ENCODE results near the gene SPATA24.
"Not testable (repeated sequence)": the region's sequence is repeated elsewhere in the genome, so short reads cannot be mapped to it uniquely, and the experiment has no call there.

The SPATA24 gene

GRCh38 chr5:139403787-139404483 lies at the start of gene SPATA24:
TSS of gene SPATA24 (minus strand) at chr5:139404089. CDS start at chr5:139404060, 29 bp downstream.
- peak; percentile 86 for DNase-seq

GRCh38 chr5:139451878-139452660 lies 48.2 kb upstream of the SPATA24 start:
- DNase-seq: no peak

GRCh38 chr5:139451176-139451575 lies 47.3 kb upstream of the SPATA24 start:
- no peak for DNase-seq

GRCh38 chr5:139446956-139447779 lies 43.3 kb upstream of the SPATA24 start:
- no peak for DNase-seq

GRCh38 chr5:139445325-139446170 lies 41.7 kb upstream of the SPATA24 start:
- no peak for DNase-seq

- DNase-seq: no peak
Measured at GRCh38 chr5:139443831-139444453, 40.1 kb upstream of the SPATA24 start.

- not testable (repeated sequence) for DNase-seq
Measured at GRCh38 chr5:139440416-139440815, 36.5 kb upstream of the SPATA24 start.

GRCh38 chr5:139439013-139439903 lies 35.4 kb upstream of the SPATA24 start, which contains the start of gene DNAJC18:
TSS of gene DNAJC18 (minus strand) at chr5:139439525. CDS start at chr5:139439445, 80 bp downstream.
- DNase-seq: peak; percentile 76

- DNase-seq: no peak
Measured at GRCh38 chr5:139438707-139439012, 34.8 kb upstream of the SPATA24 start.

GRCh38 chr5:139435676-139436075 lies 31.8 kb upstream of the SPATA24 start:
- DNase-seq: no peak

GRCh38 chr5:139431706-139432105 lies 27.8 kb upstream of the SPATA24 start:
- no peak for DNase-seq

- no peak for DNase-seq
Measured at GRCh38 chr5:139430015-139430414, 26.1 kb upstream of the SPATA24 start.

- DNase-seq: no peak
Measured at GRCh38 chr5:139426203-139426885, 22.5 kb upstream of the SPATA24 start.

GRCh38 chr5:139425497-139425896 lies 21.6 kb upstream of the SPATA24 start:
- no peak for DNase-seq

GRCh38 chr5:139422307-139422893 lies 18.5 kb upstream of the SPATA24 start:
- peak; percentile 82 for DNase-seq

- no peak for DNase-seq
Measured at GRCh38 chr5:139419226-139420192, 15.6 kb upstream of the SPATA24 start.

GRCh38 chr5:139418793-139419192 lies 14.9 kb upstream of the SPATA24 start:
- DNase-seq: no peak

- DNase-seq: no peak
Measured at GRCh38 chr5:139417214-139417613, 13.3 kb upstream of the SPATA24 start.

- DNase-seq: no peak
Measured at GRCh38 chr5:139416651-139417050, 12.8 kb upstream of the SPATA24 start.

Data from NCI-H2029 treated with DMSO at 0.1 percent for 48 hours (cell line).